HG02885 (cell line): Measurements from ENCODE around the gene LSM12.
"Not testable (repeated sequence)": the region's sequence is repeated elsewhere in the genome, so short reads cannot be mapped to it uniquely, and the experiment has no call there.

ENCODE experiments used
- ATAC-seq: cut with Tn5 transposase; IDR thresholded peaks from one replicate; pipeline ENCODE4 v1.9.1; 2021; ENCODE audit warnings: mild to moderate bottlenecking; ENCODE audit not compliant: unreplicated experiment, poor library complexity

Gene LSM12

GRCh38 chr17:44076716-44077594 lies 10.5 kb upstream of the LSM12 start:
- ATAC-seq: no peak

- ATAC-seq: no peak
Measured at GRCh38 chr17:44075598-44076293, 9.3 kb upstream of the LSM12 start.

- no peak for ATAC-seq
Measured at GRCh38 chr17:44074911-44075285, 8.4 kb upstream of the LSM12 start.

GRCh38 chr17:44074231-44074910 lies 7.9 kb upstream of the LSM12 start:
- ATAC-seq: no peak

GRCh38 chr17:44071772-44072171 lies 5.3 kb upstream of the LSM12 start:
- no peak for ATAC-seq

GRCh38 chr17:44071198-44071520 lies 4.7 kb upstream of the LSM12 start:
- no peak for ATAC-seq

- peak; percentile 70 for ATAC-seq
Measured at GRCh38 chr17:44070455-44071197, 4.2 kb upstream of the LSM12 start, which contains the start of gene G6PC3. Gene G6PC3, plus strand, starts transcription at chr17:44070735. Its CDS starts 231 bp downstream, at chr17:44070966.

GRCh38 chr17:44069974-44070454 lies 3.5 kb upstream of the LSM12 start:
- no peak for ATAC-seq

GRCh38 chr17:44067545-44067940 lies 1.1 kb upstream of the LSM12 start:
- no peak for ATAC-seq

- no peak for ATAC-seq
Measured at GRCh38 chr17:44065668-44066203, 735 bp downstream of the LSM12 start.

GRCh38 chr17:44063704-44064639 lies 2.5 kb downstream of the LSM12 start:
- ATAC-seq: no peak

GRCh38 chr17:44062871-44063270 lies 3.6 kb downstream of the LSM12 start:
- ATAC-seq: no peak

GRCh38 chr17:44061446-44061845 lies 5.0 kb downstream of the LSM12 start:
- no peak for ATAC-seq

GRCh38 chr17:44059101-44059892 lies 7.2 kb downstream of the LSM12 start:
- no peak for ATAC-seq

GRCh38 chr17:44053125-44053872 lies 13.2 kb downstream of the LSM12 start:
- no peak for ATAC-seq

- no peak for ATAC-seq
Measured at GRCh38 chr17:44049294-44050060, 17.0 kb downstream of the LSM12 start.

- not testable (repeated sequence) for ATAC-seq
Measured at GRCh38 chr17:44046893-44047292, 19.6 kb downstream of the LSM12 start.
